Suppressor macrophage (primary cell): ENCODE measurements around the gene TMED10.
"Not testable (repeated sequence)": the region's sequence is repeated elsewhere in the genome, so short reads cannot be mapped to it uniquely, and the experiment has no call there.

Source experiments
- DNase-seq, 4 experiments: peaks; one replicate each; pipeline ENCODE4 v3.0.0-alpha.2; 2020 to 2022

The TMED10 gene

GRCh38 chr14:75158843-75159614, 17.4 kb downstream of the TMED10 start:
- DNase-seq = no peak

- no peak for DNase-seq
These were observed 19.5 kb downstream of the TMED10 start for GRCh38 chr14:75156901-75157300.

GRCh38 chr14:75156111-75156510, 20.3 kb downstream of the TMED10 start:
- no peak for DNase-seq

- DNase-seq = no peak
These were observed 21.2 kb downstream of the TMED10 start for GRCh38 chr14:75155169-75155568.

GRCh38 chr14:75153295-75153694, 23.1 kb downstream of the TMED10 start:
- DNase-seq = no peak

- DNase-seq = peak in 2 of 4 experiments; percentile 32 to 36
These were observed 24.6 kb downstream of the TMED10 start for GRCh38 chr14:75151851-75152250.

- DNase-seq = not testable (repeated sequence)
These were observed 25.8 kb downstream of the TMED10 start for GRCh38 chr14:75150637-75151036.

GRCh38 chr14:75150150-75150549, 26.3 kb downstream of the TMED10 start:
- peak in 3 of 4 experiments; percentile 29 to 61 (median 46) for DNase-seq

- peak; percentile 70 to 87 (median 87) for DNase-seq
These were observed 28.9 kb downstream of the TMED10 start for GRCh38 chr14:75147423-75148071.

- peak; percentile 84 to 94 (median 90) for DNase-seq
These were observed 31.5 kb downstream of the TMED10 start for GRCh38 chr14:75144944-75145343.

- no peak for DNase-seq
These were observed 32.5 kb downstream of the TMED10 start for GRCh38 chr14:75143761-75144527.

- DNase-seq = no peak
These were observed 33.9 kb downstream of the TMED10 start for GRCh38 chr14:75142494-75142893.

- DNase-seq = peak in 2 of 4 experiments; percentile 9 to 22
These were observed 34.4 kb downstream of the TMED10 start for GRCh38 chr14:75141967-75142366.

GRCh38 chr14:75141062-75141461, 35.4 kb downstream of the TMED10 start:
- DNase-seq = peak; percentile 13 to 38 (median 24)

GRCh38 chr14:75140620-75141019, 35.8 kb downstream of the TMED10 start:
- DNase-seq = no peak

- DNase-seq = no peak
These were observed 37.2 kb downstream of the TMED10 start for GRCh38 chr14:75139185-75139584.

GRCh38 chr14:75138492-75138891, 37.9 kb downstream of the TMED10 start:
- peak; percentile 20 to 83 (median 62) for DNase-seq

GRCh38 chr14:75134644-75135043, 41.8 kb downstream of the TMED10 start:
- DNase-seq = no peak

- DNase-seq = no peak
These were observed 42.8 kb downstream of the TMED10 start for GRCh38 chr14:75133597-75133996.

- peak; percentile 78 to 93 (median 88) for DNase-seq
These were observed 43.9 kb downstream of the TMED10 start for GRCh38 chr14:75132382-75133086.

GRCh38 chr14:75128596-75128990, 47.8 kb downstream of the TMED10 start:
- DNase-seq = no peak

- DNase-seq = peak in 1 of 4 experiments; percentile 23
These were observed 48.4 kb downstream of the TMED10 start for GRCh38 chr14:75127903-75128595.
